HEK293 (cell line): Measurements from ENCODE around the gene ASIC3.

ENCODE experiments used
- CTCF ChIA-PET: fragments of 350-600 bp; formaldehyde crosslinking; extraction: SDS; loops from one replicate; lab custom pipeline; 2021; ENCODE audit warnings: antibody characterized with exemption; lab: Yijun Ruan, JAX
- POLR2A ChIA-PET: fragments of 300-600 bp; formaldehyde crosslinking; extraction: SDS; loops from one replicate; lab custom pipeline; 2020; ENCODE audit warnings: antibody characterized with exemption, inconsistent platforms; lab: Yijun Ruan, JAX
- H3K27ac ChIP-seq: fragments of 200-500 bp; sonication (Bioruptor generic); 2 replicates; pipeline ENCODE4 v1.5.1; 2014; ENCODE audit warnings: low read depth, low read length, control low read depth, inconsistent platforms; ENCODE audit errors: extremely low read depth
- H3K36me3 ChIP-seq, 2 experiments: fragments of 200-500 bp in 1 of 2; sonication (Bioruptor generic) in 1 of 2; 1 replicate in 1 of 2; 2 replicates in 1 of 2; pipeline ENCODE4 v1.5.1; 2014 to 2017; ENCODE audit warnings: inconsistent platforms in 2 of 2, low read length in 2 of 2; ENCODE audit not compliant: control insufficient read depth in 2 of 2, insufficient read depth in 1 of 2
- H3K4me1 ChIP-seq: fragments of 200-500 bp; sonication (Bioruptor generic); 2 replicates; pipeline ENCODE4 v1.5.1; 2014; ENCODE audit warnings: mild to moderate bottlenecking, low read length, inconsistent platforms; ENCODE audit not compliant: control insufficient read depth, insufficient read depth
- H3K4me3 ChIP-seq: 2 replicates; pipeline ENCODE4 v1.5.1; 2011; ENCODE audit warnings: low read depth, mild to moderate bottlenecking, control low read depth, low read length, moderate library complexity
- H3K9me3 ChIP-seq: fragments of 200-500 bp; sonication (Bioruptor generic); 2 replicates; pipeline ENCODE4 v1.5.1; 2014; ENCODE audit warnings: low read depth, low read length, inconsistent platforms; ENCODE audit not compliant: control insufficient read depth, insufficient read depth
- BCL11A ChIP-seq: fragments of 450-650 bp; formaldehyde crosslinking; IDR thresholded peaks from 2 replicates; pipeline ENCODE4 v1.5.1; 2016; ENCODE audit warnings: low read depth, missing biosample characterization, missing genetic modification characterization
- GLI2 ChIP-seq: fragments of 450-650 bp; formaldehyde crosslinking; IDR thresholded peaks from 2 replicates; pipeline ENCODE4; 2017; ENCODE audit warnings: missing biosample characterization, missing genetic modification characterization, low read depth, borderline replicate concordance
- SALL2 ChIP-seq: fragments of 450-650 bp; formaldehyde crosslinking; IDR thresholded peaks from 2 replicates; pipeline ENCODE4 v1.5.0; 2017; ENCODE audit warnings: missing biosample characterization, mild to moderate bottlenecking, missing genetic modification characterization, borderline replicate concordance
- YY2 ChIP-seq: fragments of 450-650 bp; formaldehyde crosslinking; IDR thresholded peaks from 2 replicates; pipeline ENCODE4 v1.5.1; 2016; ENCODE audit warnings: missing biosample characterization, missing genetic modification characterization
- ZFHX2 ChIP-seq: fragments of 450-650 bp; formaldehyde crosslinking; conservative IDR thresholded peaks from 2 replicates; pipeline ENCODE4 v1.5.1; 2016; ENCODE audit warnings: missing biosample characterization, missing genetic modification characterization
- ZFP37 ChIP-seq: fragments of 450-650 bp; formaldehyde crosslinking; IDR thresholded peaks from 2 replicates; pipeline ENCODE4 v1.5.1; 2016; ENCODE audit warnings: missing biosample characterization, missing genetic modification characterization
- ZNF155 ChIP-seq: fragments of 450-650 bp; formaldehyde crosslinking; IDR thresholded peaks from 2 replicates; pipeline ENCODE4 v1.5.1; 2016; ENCODE audit warnings: missing biosample characterization, missing genetic modification characterization
- ZNF157 ChIP-seq: fragments of 450-650 bp; formaldehyde crosslinking; IDR thresholded peaks from 2 replicates; pipeline ENCODE4 v1.5.1; 2016; ENCODE audit warnings: missing biosample characterization, missing genetic modification characterization
- ZNF19 ChIP-seq: fragments of 450-650 bp; formaldehyde crosslinking; IDR thresholded peaks from 2 replicates; pipeline ENCODE4; 2016; ENCODE audit warnings: missing biosample characterization, missing genetic modification characterization, low read depth
- ZNF211 ChIP-seq: fragments of 450-650 bp; formaldehyde crosslinking; IDR thresholded peaks from 2 replicates; pipeline ENCODE4 v1.5.1; 2016; ENCODE audit warnings: low read depth, missing biosample characterization, missing genetic modification characterization
- ZNF302 ChIP-seq: fragments of 450-650 bp; formaldehyde crosslinking; IDR thresholded peaks from 2 replicates; pipeline ENCODE4 v1.5.1; 2016; ENCODE audit warnings: missing biosample characterization, missing genetic modification characterization, low read depth
- ZNF335 ChIP-seq: fragments of 450-650 bp; formaldehyde crosslinking; conservative IDR thresholded peaks from 2 replicates; pipeline ENCODE4 v1.5.1; 2016; ENCODE audit warnings: missing biosample characterization, missing genetic modification characterization
- ZNF426 ChIP-seq: fragments of 450-650 bp; formaldehyde crosslinking; IDR thresholded peaks from 2 replicates; pipeline ENCODE4 v1.5.1; 2017; ENCODE audit warnings: missing biosample characterization, missing genetic modification characterization, mild to moderate bottlenecking, inconsistent platforms, moderate library complexity
- ZNF549 ChIP-seq: fragments of 450-650 bp; IDR thresholded peaks from 2 replicates; pipeline ENCODE4 v1.5.1; 2018; ENCODE audit warnings: missing biosample characterization, missing genetic modification characterization, mild to moderate bottlenecking, inconsistent platforms, moderate library complexity
- ZNF677 ChIP-seq: fragments of 450-650 bp; IDR thresholded peaks from 2 replicates; pipeline ENCODE4 v1.5.0; 2018; ENCODE audit warnings: missing biosample characterization, mild to moderate bottlenecking, missing genetic modification characterization, moderate library complexity
- ZNF830 ChIP-seq: fragments of 450-650 bp; IDR thresholded peaks from 2 replicates; pipeline ENCODE4 v1.5.0; 2018; ENCODE audit warnings: missing biosample characterization, missing genetic modification characterization, low read depth, mild to moderate bottlenecking, moderate library complexity
- ZNF837 ChIP-seq: fragments of 450-650 bp; formaldehyde crosslinking; IDR thresholded peaks from 2 replicates; pipeline ENCODE4 v1.5.1; 2016; ENCODE audit warnings: missing biosample characterization, missing genetic modification characterization
- ZNF843 ChIP-seq: fragments of 450-650 bp; formaldehyde crosslinking; IDR thresholded peaks from 2 replicates; pipeline ENCODE4 v1.5.1; 2016; ENCODE audit warnings: missing biosample characterization, missing genetic modification characterization
- TF ChIP-seq, protein P1 (sequence below): fragments of 450-650 bp; formaldehyde crosslinking; IDR thresholded peaks from 2 replicates; pipeline ENCODE4 v1.5.1; 2016; ENCODE audit warnings: missing biosample characterization, missing genetic modification characterization
- TF ChIP-seq, protein P2 (sequence below): fragments of 450-650 bp; formaldehyde crosslinking; IDR thresholded peaks from 2 replicates; pipeline ENCODE4 v1.5.1; 2016; ENCODE audit warnings: missing biosample characterization, missing genetic modification characterization
- TF ChIP-seq, protein P3 (sequence below): fragments of 450-650 bp; formaldehyde crosslinking; IDR thresholded peaks from 2 replicates; pipeline ENCODE4 v1.5.1; 2016; ENCODE audit warnings: missing biosample characterization, missing genetic modification characterization
- TF ChIP-seq, protein P4 (sequence below): fragments of 450-650 bp; formaldehyde crosslinking; IDR thresholded peaks from 2 replicates; pipeline ENCODE4 v1.5.1; 2017; ENCODE audit warnings: missing biosample characterization, missing genetic modification characterization
- TF ChIP-seq, protein P5 (sequence below): fragments of 450-650 bp; formaldehyde crosslinking; IDR thresholded peaks from 2 replicates; pipeline ENCODE4 v1.5.1; 2016; ENCODE audit warnings: missing biosample characterization, missing genetic modification characterization

Gene ASIC3

DNA sequence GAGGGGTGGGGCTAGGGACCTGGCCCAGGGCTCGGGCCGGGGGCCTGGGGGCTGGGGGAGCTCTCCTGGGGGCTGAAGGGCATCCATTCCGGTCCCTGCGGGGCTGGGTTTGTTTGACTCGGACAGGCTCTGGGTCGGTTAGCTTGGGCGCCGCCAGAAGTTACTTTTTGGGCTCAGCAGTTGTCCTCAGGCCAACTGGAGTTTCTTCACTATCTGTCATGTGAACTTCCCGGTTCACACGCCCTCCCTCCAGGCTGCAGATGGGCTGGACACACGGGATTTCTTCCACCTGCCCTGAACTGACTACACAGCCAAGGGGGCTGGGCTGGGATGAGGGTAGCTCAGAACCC, 14.9 kb downstream of the ASIC3 start:
- ChIA-PET CTCF (interaction anchor here (0.7 to 2.3 kb wide), 6 partner anchors 15 to 48 kb away, joined by 3 to 14 read pairs (median 4); partner anchors contain the start of genes ABCB8 and FASTK), POLR2A (interaction anchor here (0.9 to 2.3 kb wide), 10 partner anchors 8 to 53 kb away, joined by 3 to 22 read pairs (median 5); partner anchors contain the start of genes ABCB8 and FASTK)
- H3K36me3 ChIP-seq: peaks cover 3 to 62% of the 10 kb centered on the region in 2 experiments
- no peak overlapping the region for H3K27ac ChIP-seq
- TF ChIP-seq ZNF549 (no peak), ZNF155 (no peak), ZNF830 (tag by site-specific recombination) (no peak), ZNF157 (tag by site-specific recombination) (no peak), ZNF211 (tag by site-specific recombination) (no peak), ZNF843 (tag by site-specific recombination) (no peak), SALL2 (tag by site-specific recombination) (no peak), GLI2 (tag by site-specific recombination) (no peak), YY2 (tag by site-specific recombination) (no peak), ZNF335 (tag by site-specific recombination) (no peak), ZNF837 (tag by site-specific recombination) (no peak), ZNF677 (no peak), ZFP37 (tag by site-specific recombination) (no peak), ZNF19 (tag by site-specific recombination) (no peak), BCL11A (tag by site-specific recombination) (no peak)
- TF ChIP-seq, protein P1, sequence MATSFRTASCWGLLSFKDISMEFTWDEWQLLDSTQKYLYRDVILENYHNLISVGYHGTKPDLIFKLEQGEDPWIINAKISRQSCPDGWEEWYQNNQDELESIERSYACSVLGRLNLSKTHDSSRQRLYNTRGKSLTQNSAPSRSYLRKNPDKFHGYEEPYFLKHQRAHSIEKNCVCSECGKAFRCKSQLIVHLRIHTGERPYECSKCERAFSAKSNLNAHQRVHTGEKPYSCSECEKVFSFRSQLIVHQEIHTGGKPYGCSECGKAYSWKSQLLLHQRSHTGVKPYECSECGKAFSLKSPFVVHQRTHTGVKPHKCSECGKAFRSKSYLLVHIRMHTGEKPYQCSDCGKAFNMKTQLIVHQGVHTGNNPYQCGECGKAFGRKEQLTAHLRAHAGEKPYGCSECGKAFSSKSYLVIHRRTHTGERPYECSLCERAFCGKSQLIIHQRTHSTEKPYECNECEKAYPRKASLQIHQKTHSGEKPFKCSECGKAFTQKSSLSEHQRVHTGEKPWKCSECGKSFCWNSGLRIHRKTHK: no peak
- no peaks in the 10 kb centered on the region; the same call in 1 of the 2 replicates for H3K4me1 ChIP-seq
- H3K4me3 ChIP-seq: no peak overlapping the region
- H3K9me3 ChIP-seq: no peaks in the 10 kb centered on the region

DNA sequence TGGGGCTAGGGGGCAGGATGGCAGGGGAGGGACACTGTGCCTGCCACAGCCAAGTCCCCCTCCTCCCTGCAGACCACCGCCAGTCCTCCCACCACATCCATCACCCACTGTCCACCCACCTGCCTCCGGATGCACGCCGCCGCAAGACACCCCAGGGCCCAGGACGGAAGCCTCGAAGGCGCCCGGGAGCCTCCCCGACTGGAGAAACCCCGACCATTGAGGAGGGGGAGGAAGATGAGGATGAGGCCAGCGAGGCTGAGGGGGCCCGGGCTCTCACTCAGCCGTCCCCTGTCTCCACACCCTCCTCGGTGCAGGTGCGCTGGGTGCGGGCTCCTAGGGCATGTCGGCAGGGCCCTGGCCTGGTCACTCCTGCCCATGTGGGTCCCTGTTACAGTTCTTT, 16.1 kb downstream of the ASIC3 start:
- H3K36me3 ChIP-seq: peaks cover 3 to 70% of the 10 kb centered on the region in 2 experiments
- H3K27ac ChIP-seq: no peak overlapping the region
- H3K9me3 ChIP-seq: no peaks in the 10 kb centered on the region
- TF ChIP-seq ZFHX2 (tag by site-specific recombination) (peak; percentile 41; the same call in 1 of the 2 replicates), ZNF302 (tag by site-specific recombination) (no peak)
- CTCF ChIA-PET: interaction anchor here (0.6 kb wide), 1 partner anchor 9 kb away, joined by 3 read pairs; no protein-coding TSS in a partner anchor
- POLR2A ChIA-PET: no interaction called here
- no peaks in the 10 kb centered on the region for H3K4me1 ChIP-seq
- H3K4me3 ChIP-seq: no peak overlapping the region

DNA sequence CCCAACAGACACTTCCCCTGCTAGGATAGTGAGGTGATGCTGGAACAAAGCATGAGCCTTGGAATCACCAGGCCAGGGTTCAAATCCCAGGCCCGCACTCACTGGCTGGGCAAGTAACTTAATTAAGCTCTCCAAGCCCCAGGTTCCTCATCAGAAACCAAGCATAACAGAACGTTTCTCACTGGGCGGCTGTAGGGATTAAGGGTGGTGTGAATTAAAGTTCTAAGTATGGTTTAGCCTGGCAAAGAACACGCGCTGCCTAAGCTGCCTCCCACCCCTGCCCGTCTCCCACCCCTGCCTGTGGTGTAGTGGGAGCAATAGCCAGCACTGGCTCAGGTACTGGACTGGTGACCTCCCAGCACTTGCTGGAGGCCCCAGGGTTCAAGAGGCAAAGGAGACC, 16.7 kb downstream of the ASIC3 start:
- Histone ChIP-seq H3K9me3 (no peaks in the 10 kb centered on the region), H3K4me3 (no peak overlapping the region), H3K36me3 (peaks cover 3 to 75% of the 10 kb centered on the region in 2 experiments), H3K4me1 (no peaks in the 10 kb centered on the region), H3K27ac (no peak overlapping the region)
- ChIA-PET POLR2A (interaction anchor here (1.1 to 1.6 kb wide), 2 partner anchors 16 to 18 kb away, joined by 3 to 6 read pairs; partner anchors contain the start of genes FASTK and TMUB1), CTCF (interaction anchor here (0.6 kb wide), 1 partner anchor 20 kb away, joined by 3 read pairs; no protein-coding TSS in a partner anchor)
- TF ChIP-seq, protein P2, sequence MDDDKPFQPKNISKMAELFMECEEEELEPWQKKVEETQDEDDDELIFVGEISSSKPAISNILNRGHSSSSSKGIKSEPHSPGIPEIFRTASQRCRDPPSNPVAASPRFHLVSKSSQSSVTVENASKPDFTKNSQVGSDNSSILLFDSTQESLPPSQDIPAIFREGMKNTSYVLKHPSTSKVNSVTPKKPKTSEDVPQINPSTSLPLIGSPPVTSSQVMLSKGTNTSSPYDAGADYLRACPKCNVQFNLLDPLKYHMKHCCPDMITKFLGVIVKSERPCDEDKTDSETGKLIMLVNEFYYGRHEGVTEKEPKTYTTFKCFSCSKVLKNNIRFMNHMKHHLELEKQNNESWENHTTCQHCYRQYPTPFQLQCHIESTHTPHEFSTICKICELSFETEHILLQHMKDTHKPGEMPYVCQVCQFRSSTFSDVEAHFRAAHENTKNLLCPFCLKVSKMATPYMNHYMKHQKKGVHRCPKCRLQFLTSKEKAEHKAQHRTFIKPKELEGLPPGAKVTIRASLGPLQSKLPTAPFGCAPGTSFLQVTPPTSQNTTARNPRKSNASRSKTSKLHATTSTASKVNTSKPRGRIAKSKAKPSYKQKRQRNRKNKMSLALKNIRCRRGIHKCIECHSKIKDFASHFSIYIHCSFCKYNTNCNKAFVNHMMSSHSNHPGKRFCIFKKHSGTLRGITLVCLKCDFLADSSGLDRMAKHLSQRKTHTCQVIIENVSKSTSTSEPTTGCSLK: no peak
- TF ChIP-seq, protein P3, sequence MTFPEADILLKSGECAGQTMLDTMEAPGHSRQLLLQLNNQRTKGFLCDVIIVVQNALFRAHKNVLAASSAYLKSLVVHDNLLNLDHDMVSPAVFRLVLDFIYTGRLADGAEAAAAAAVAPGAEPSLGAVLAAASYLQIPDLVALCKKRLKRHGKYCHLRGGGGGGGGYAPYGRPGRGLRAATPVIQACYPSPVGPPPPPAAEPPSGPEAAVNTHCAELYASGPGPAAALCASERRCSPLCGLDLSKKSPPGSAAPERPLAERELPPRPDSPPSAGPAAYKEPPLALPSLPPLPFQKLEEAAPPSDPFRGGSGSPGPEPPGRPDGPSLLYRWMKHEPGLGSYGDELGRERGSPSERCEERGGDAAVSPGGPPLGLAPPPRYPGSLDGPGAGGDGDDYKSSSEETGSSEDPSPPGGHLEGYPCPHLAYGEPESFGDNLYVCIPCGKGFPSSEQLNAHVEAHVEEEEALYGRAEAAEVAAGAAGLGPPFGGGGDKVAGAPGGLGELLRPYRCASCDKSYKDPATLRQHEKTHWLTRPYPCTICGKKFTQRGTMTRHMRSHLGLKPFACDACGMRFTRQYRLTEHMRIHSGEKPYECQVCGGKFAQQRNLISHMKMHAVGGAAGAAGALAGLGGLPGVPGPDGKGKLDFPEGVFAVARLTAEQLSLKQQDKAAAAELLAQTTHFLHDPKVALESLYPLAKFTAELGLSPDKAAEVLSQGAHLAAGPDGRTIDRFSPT (tag by site-specific recombination): no peak
- TF ChIP-seq, protein P4, sequence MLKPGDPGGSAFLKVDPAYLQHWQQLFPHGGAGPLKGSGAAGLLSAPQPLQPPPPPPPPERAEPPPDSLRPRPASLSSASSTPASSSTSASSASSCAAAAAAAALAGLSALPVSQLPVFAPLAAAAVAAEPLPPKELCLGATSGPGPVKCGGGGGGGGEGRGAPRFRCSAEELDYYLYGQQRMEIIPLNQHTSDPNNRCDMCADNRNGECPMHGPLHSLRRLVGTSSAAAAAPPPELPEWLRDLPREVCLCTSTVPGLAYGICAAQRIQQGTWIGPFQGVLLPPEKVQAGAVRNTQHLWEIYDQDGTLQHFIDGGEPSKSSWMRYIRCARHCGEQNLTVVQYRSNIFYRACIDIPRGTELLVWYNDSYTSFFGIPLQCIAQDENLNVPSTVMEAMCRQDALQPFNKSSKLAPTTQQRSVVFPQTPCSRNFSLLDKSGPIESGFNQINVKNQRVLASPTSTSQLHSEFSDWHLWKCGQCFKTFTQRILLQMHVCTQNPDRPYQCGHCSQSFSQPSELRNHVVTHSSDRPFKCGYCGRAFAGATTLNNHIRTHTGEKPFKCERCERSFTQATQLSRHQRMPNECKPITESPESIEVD: no peak
- TF ChIP-seq, protein P5, sequence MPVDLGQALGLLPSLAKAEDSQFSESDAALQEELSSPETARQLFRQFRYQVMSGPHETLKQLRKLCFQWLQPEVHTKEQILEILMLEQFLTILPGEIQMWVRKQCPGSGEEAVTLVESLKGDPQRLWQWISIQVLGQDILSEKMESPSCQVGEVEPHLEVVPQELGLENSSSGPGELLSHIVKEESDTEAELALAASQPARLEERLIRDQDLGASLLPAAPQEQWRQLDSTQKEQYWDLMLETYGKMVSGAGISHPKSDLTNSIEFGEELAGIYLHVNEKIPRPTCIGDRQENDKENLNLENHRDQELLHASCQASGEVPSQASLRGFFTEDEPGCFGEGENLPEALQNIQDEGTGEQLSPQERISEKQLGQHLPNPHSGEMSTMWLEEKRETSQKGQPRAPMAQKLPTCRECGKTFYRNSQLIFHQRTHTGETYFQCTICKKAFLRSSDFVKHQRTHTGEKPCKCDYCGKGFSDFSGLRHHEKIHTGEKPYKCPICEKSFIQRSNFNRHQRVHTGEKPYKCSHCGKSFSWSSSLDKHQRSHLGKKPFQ (tag by site-specific recombination): no peak
- no peak for TF ChIP-seq ZNF426 (tag by site-specific recombination)
